ENCODE data around the gene DDX41.
"Not testable (repeated sequence)": the region's sequence is repeated elsewhere in the genome, so short reads cannot be mapped to it uniquely, and the experiment has no call there.

Gene DDX41

GRCh38 chr5:177535125-177535524 is 18.4 kb upstream of the DDX41 start:
- Histone ChIP-seq H3K4me3 (ENCODE audit: low read depth in 1 of 2, low read length in 2 of 2) (no peak overlapping the region), H3K27me3 (ENCODE audit: control insufficient read depth in 1 of 2, insufficient read depth in 2 of 2, low read length in 2 of 2) (no peaks in the 10 kb centered on the region), H3K27ac (ENCODE audit: low read depth, low read length) (no peak overlapping the region), H3K36me3 (ENCODE audit: insufficient read depth, low read length) (peaks cover 58% of the 10 kb centered on the region), H3K9me3 (ENCODE audit: low read length) (no peaks in the 10 kb centered on the region), H3K4me1 (ENCODE audit: insufficient read depth, low read length) (peaks cover 46% of the 10 kb centered on the region), H3K9ac (ENCODE audit: low read length) (no peak overlapping the region)

GRCh38 chr5:177534433-177534832 is 17.7 kb upstream of the DDX41 start:
- H3K9ac ChIP-seq (ENCODE audit: low read length); H3K4me3 ChIP-seq (ENCODE audit: low read depth in 1 of 2, low read length in 2 of 2); H3K9me3 ChIP-seq (ENCODE audit: low read length); H3K27me3 ChIP-seq (ENCODE audit: control insufficient read depth in 1 of 2, insufficient read depth in 2 of 2, low read length in 2 of 2); H3K27ac ChIP-seq (ENCODE audit: low read depth, low read length): not testable (repeated sequence)
- H3K4me1 ChIP-seq (ENCODE audit: insufficient read depth, low read length) = peaks cover 42% of the 10 kb centered on the region
- H3K36me3 ChIP-seq (ENCODE audit: insufficient read depth, low read length) = peaks cover 64% of the 10 kb centered on the region

GRCh38 chr5:177531209-177531940 is 14.6 kb upstream of the DDX41 start:
- Histone ChIP-seq H3K4me1 (ENCODE audit: insufficient read depth, low read length) (peaks cover 11% of the 10 kb centered on the region), H3K36me3 (ENCODE audit: insufficient read depth, low read length) (peaks cover 89% of the 10 kb centered on the region), H3K9me3 (ENCODE audit: low read length) (no peaks in the 10 kb centered on the region), H3K9ac (ENCODE audit: low read length) (no peak overlapping the region), H3K27me3 (ENCODE audit: control insufficient read depth in 1 of 2, insufficient read depth in 2 of 2, low read length in 2 of 2) (no peaks in the 10 kb centered on the region), H3K4me3 (ENCODE audit: low read depth in 1 of 2, low read length in 2 of 2) (no peak overlapping the region), H3K27ac (ENCODE audit: low read depth, low read length) (no peak overlapping the region)

GRCh38 chr5:177530638-177531037 is 13.9 kb upstream of the DDX41 start:
- no peaks in the 10 kb centered on the region for H3K27me3 ChIP-seq (ENCODE audit: control insufficient read depth in 1 of 2, insufficient read depth in 2 of 2, low read length in 2 of 2)
- H3K9me3 ChIP-seq (ENCODE audit: low read length) = no peaks in the 10 kb centered on the region
- no peak overlapping the region for H3K27ac ChIP-seq (ENCODE audit: low read depth, low read length)
- H3K4me1 ChIP-seq (ENCODE audit: insufficient read depth, low read length) = peaks cover 5% of the 10 kb centered on the region
- no peak overlapping the region for H3K9ac ChIP-seq (ENCODE audit: low read length)
- peaks cover 89% of the 10 kb centered on the region for H3K36me3 ChIP-seq (ENCODE audit: insufficient read depth, low read length)
- no peak overlapping the region for H3K4me3 ChIP-seq (ENCODE audit: low read depth in 1 of 2, low read length in 2 of 2)

GRCh38 chr5:177529247-177530203 is 12.8 kb upstream of the DDX41 start:
- Histone ChIP-seq H3K36me3 (ENCODE audit: insufficient read depth, low read length) (peaks cover 90% of the 10 kb centered on the region), H3K4me1 (ENCODE audit: insufficient read depth, low read length) (no peaks in the 10 kb centered on the region), H3K4me3 (ENCODE audit: low read depth in 1 of 2, low read length in 2 of 2) (no peak overlapping the region), H3K9me3 (ENCODE audit: low read length) (no peaks in the 10 kb centered on the region), H3K27me3 (ENCODE audit: control insufficient read depth in 1 of 2, insufficient read depth in 2 of 2, low read length in 2 of 2) (no peaks in the 10 kb centered on the region), H3K9ac (ENCODE audit: low read length) (no peak overlapping the region), H3K27ac (ENCODE audit: low read depth, low read length) (no peak overlapping the region)

GRCh38 chr5:177528631-177529030 is 11.9 kb upstream of the DDX41 start:
- no peak overlapping the region for H3K27ac ChIP-seq (ENCODE audit: low read depth, low read length)
- H3K4me3 ChIP-seq (ENCODE audit: low read depth in 1 of 2, low read length in 2 of 2) = no peak overlapping the region
- H3K27me3 ChIP-seq (ENCODE audit: control insufficient read depth in 1 of 2, insufficient read depth in 2 of 2, low read length in 2 of 2) = no peaks in the 10 kb centered on the region
- no peaks in the 10 kb centered on the region for H3K9me3 ChIP-seq (ENCODE audit: low read length)
- H3K4me1 ChIP-seq (ENCODE audit: insufficient read depth, low read length) = no peaks in the 10 kb centered on the region
- H3K9ac ChIP-seq (ENCODE audit: low read length) = no peak overlapping the region
- peaks cover 96% of the 10 kb centered on the region for H3K36me3 ChIP-seq (ENCODE audit: insufficient read depth, low read length)

GRCh38 chr5:177527595-177527994 is 10.8 kb upstream of the DDX41 start:
- no peaks in the 10 kb centered on the region for H3K27me3 ChIP-seq (ENCODE audit: control insufficient read depth in 1 of 2, insufficient read depth in 2 of 2, low read length in 2 of 2)
- no peaks in the 10 kb centered on the region for H3K4me1 ChIP-seq (ENCODE audit: insufficient read depth, low read length)
- H3K9me3 ChIP-seq (ENCODE audit: low read length) = no peaks in the 10 kb centered on the region
- no peak overlapping the region for H3K4me3 ChIP-seq (ENCODE audit: low read depth in 1 of 2, low read length in 2 of 2)
- H3K9ac ChIP-seq (ENCODE audit: low read length) = no peak overlapping the region
- H3K36me3 ChIP-seq (ENCODE audit: insufficient read depth, low read length) = peaks cover 94% of the 10 kb centered on the region
- no peak overlapping the region for H3K27ac ChIP-seq (ENCODE audit: low read depth, low read length)

- Histone ChIP-seq H3K27ac (ENCODE audit: low read depth, low read length) (no peak overlapping the region), H3K27me3 (ENCODE audit: control insufficient read depth in 1 of 2, insufficient read depth in 2 of 2, low read length in 2 of 2) (no peaks in the 10 kb centered on the region), H3K9me3 (ENCODE audit: low read length) (no peaks in the 10 kb centered on the region), H3K9ac (ENCODE audit: low read length) (no peak overlapping the region), H3K4me1 (ENCODE audit: insufficient read depth, low read length) (no peaks in the 10 kb centered on the region), H3K4me3 (ENCODE audit: low read depth in 1 of 2, low read length in 2 of 2) (no peak overlapping the region), H3K36me3 (ENCODE audit: insufficient read depth, low read length) (peaks cover 90% of the 10 kb centered on the region)
Observed at GRCh38 chr5:177526791-177527190, 10.0 kb upstream of the DDX41 start.

GRCh38 chr5:177526191-177526590 is 9.4 kb upstream of the DDX41 start:
- Histone ChIP-seq H3K4me3 (ENCODE audit: low read depth in 1 of 2, low read length in 2 of 2) (no peak overlapping the region), H3K9me3 (ENCODE audit: low read length) (no peaks in the 10 kb centered on the region), H3K27me3 (ENCODE audit: control insufficient read depth in 1 of 2, insufficient read depth in 2 of 2, low read length in 2 of 2) (no peaks in the 10 kb centered on the region), H3K27ac (ENCODE audit: low read depth, low read length) (no peak overlapping the region), H3K36me3 (ENCODE audit: insufficient read depth, low read length) (peaks cover 90% of the 10 kb centered on the region), H3K4me1 (ENCODE audit: insufficient read depth, low read length) (no peaks in the 10 kb centered on the region), H3K9ac (ENCODE audit: low read length) (no peak overlapping the region)

GRCh38 chr5:177524941-177525655 is 8.3 kb upstream of the DDX41 start:
- Histone ChIP-seq H3K27ac (ENCODE audit: low read depth, low read length) (no peak overlapping the region), H3K9me3 (ENCODE audit: low read length) (no peaks in the 10 kb centered on the region), H3K27me3 (ENCODE audit: control insufficient read depth in 1 of 2, insufficient read depth in 2 of 2, low read length in 2 of 2) (no peaks in the 10 kb centered on the region), H3K4me3 (ENCODE audit: low read depth in 1 of 2, low read length in 2 of 2) (no peak overlapping the region), H3K36me3 (ENCODE audit: insufficient read depth, low read length) (peaks cover 92% of the 10 kb centered on the region), H3K9ac (ENCODE audit: low read length) (no peak overlapping the region), H3K4me1 (ENCODE audit: insufficient read depth, low read length) (no peaks in the 10 kb centered on the region)

GRCh38 chr5:177524539-177524900 is 7.8 kb upstream of the DDX41 start:
- no peak overlapping the region for H3K27ac ChIP-seq (ENCODE audit: low read depth, low read length)
- no peak overlapping the region for H3K9ac ChIP-seq (ENCODE audit: low read length)
- no peaks in the 10 kb centered on the region for H3K27me3 ChIP-seq (ENCODE audit: control insufficient read depth in 1 of 2, insufficient read depth in 2 of 2, low read length in 2 of 2)
- no peaks in the 10 kb centered on the region for H3K9me3 ChIP-seq (ENCODE audit: low read length)
- no peaks in the 10 kb centered on the region for H3K4me1 ChIP-seq (ENCODE audit: insufficient read depth, low read length)
- H3K36me3 ChIP-seq (ENCODE audit: insufficient read depth, low read length) = peaks cover 93% of the 10 kb centered on the region
- H3K4me3 ChIP-seq (ENCODE audit: low read depth in 1 of 2, low read length in 2 of 2) = no peak overlapping the region
